A204.1 (cell line): Measurements from ENCODE around the gene HAND1.
"Not testable (repeated sequence)": the region's sequence is repeated elsewhere in the genome, so short reads cannot be mapped to it uniquely, and the experiment has no call there.

Experiments
- FAIRE-seq: peaks from 2 replicates; lab custom pipeline; 2012; peaks lifted over from hg19 to GRCh38; lab: Jason Lieb, UNC

HAND1 gene

DNA sequence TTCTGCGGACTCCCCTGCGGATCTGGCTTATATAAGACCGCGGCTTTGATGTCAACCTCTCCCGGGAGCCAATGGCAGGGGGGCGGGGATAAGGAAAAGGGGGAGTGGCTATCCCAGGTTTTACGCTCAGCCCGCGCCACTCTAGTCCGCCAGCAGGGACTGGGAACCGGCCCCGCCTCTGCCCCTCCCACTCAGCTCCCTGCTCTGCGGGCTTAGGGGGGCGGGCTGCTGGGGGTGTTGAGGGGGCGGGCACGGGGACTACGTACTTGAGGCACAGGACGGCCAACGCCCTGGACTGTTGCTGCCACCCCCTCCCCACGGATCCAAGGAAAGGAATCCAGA lies at the start of gene HAND1:
TSS of gene HAND1 (minus strand) at position 4 of the 342 bp plus-strand sequence. CDS start 219 bp downstream, outside the sequence.
- no peak for FAIRE-seq

DNA sequence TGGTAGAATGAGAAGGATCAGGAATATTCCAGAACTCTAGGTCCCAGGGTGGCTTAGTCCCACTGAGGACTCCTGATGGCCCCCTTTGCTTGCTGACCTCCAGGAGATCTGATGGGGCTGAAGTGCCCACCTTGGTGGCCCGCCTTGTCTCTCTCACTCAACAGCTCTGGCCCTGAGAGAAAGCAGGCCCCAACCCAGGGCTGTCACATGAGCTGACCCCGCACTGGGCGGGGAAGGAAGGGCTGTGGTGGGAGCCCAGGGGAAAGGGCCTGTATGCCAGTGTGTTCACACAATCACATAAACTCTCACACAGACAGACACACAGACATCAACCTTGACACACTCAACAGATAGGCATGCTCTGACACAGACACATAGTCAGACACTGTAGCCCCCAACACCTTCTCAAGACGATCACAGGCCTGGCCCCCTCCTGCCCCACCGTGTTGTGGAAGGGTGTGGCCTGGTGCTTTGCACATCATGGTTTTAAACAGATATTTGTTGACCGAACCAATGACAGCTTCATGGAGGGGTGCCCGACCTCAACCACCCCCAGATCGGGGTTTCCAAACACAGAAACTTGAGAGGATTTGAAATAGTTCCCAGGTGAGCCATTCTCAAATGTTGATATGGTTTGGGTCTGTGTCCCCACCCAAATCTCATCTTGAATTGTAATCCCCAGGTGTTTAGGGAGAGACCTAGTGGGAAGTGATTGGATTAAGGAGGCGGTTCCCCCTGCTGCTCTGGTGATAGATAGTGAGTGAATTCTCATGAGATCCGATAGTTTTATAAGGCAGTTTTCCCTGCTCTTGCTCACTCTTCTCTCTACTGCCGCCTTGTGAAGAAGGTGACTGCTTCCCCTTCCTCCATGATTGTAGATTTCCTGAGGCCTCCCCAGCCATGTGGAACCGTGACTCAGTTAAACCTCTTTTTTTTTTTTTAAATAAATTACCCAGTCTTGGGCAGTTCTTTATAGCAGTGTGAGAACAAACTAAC lies 48.5 kb upstream of the HAND1 start:
- FAIRE-seq, result no peak

DNA sequence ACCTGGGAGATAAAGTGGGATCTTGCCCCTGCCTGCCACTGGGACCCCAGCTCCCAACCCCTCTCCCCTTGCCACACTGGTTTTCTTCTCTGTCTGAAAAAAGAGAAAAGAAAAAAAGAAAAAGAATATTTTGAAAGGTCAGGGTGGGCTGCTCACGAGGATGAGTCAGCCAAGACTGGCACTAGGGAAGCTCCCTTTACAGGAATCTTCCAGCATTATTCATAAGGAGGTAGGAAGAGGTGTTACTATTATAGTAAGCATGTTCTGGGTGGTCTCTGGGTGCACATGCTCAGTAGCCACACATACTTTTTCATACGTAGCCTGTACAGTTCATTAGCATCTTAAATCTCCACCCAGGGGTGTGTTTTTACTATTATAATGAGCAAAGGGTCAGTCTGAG lies 46.8 kb upstream of the HAND1 start:
- no peak for FAIRE-seq

DNA sequence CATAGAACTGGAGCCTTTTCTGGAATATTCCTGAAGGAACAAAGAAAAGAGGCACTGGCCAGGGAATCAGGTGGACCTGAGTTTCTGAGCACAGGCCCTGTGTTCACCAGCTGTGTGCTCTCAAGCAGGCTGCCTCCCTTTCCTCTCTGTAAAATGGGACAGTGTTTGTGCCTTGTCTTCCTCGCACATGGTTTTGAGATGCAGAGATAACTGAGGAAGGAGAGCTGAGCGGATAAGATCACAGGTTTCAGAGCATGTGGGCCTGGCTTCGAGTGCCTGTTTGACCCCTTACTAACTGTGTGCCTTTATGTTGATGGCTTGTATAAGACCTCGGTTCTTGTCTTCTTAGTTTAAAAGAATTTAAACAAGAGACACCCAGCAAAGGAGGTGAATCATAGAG lies 46.2 kb upstream of the HAND1 start:
- no peak for FAIRE-seq

DNA sequence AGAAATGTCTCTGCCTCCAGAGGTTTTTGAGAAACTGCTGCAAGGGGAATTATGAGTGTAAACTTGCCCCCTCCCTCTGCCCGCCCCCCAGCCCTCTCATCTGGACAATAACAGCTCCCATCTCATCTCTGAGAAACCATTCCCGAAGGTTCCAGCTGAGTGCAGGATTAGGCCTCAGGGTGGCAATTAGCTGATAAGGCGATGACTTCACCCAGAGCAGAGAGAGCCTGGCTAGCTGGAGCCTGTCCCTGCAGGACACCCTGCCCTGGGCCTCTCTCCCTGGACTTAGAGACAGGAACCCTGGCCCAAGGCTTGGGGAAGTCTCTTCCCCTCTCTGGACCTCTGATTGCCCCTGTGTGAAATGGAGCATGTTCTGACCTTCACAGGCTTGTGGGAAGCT lies 45.7 kb upstream of the HAND1 start:
- no peak for FAIRE-seq

DNA sequence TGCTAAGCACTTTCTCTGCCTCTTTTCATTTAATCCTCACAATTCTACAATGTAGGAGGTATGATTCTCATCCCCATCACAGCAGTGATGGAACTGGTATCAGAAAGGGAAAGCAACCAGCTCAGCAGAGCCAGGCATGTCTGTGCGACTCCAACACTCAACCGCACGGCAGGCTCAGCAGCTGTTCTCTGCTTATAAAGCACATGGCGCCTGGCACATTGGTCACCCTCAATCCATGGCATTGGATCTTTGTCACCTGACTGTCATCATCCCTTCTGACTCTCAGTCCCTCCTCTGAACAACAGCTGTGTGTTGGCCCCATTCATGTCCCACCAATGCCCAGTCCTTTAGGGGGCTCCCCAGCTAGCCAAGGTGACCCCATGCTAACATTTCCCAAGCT lies 45.1 kb upstream of the HAND1 start:
- FAIRE-seq, result no peak

DNA sequence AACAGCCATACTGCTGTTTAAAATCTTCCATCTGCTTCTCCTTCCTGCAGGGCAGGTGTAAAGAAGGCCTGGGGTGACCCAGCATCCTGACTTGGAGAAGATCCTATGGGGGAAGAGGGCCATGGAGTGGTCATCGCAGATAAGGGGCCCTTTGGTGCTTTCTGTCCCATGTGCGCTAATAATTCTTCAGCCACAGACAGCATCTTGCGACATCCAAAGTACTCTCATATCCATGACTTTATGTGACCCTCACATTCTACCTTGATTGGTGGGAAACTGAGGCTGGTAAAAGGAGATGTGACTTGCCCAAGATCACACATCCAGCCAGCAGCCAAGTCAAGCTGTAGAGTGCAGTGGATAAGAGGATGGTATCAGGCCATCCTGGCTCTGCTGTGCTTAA lies 44.3 kb upstream of the HAND1 start:
- FAIRE-seq, result no peak

DNA sequence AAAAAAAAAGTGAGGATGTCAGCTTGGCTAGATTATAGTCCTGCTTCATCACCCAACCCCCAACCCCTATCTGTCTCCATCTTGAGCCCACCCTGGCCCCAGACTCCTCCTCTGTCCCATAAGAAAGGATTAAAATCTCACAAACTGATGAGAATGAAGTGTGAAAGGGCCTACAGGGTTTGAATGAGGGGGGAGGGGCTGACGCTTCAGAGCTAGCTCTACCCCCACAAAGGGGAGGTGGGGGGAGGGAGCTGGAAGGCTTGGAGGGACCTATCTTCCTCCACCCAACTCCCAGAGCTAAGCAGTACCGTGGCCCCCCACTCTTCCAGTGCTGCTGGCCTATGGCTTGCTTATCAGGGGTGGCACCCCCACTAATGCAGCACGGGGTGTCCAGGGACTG lies 43.7 kb upstream of the HAND1 start:
- no peak for FAIRE-seq

DNA sequence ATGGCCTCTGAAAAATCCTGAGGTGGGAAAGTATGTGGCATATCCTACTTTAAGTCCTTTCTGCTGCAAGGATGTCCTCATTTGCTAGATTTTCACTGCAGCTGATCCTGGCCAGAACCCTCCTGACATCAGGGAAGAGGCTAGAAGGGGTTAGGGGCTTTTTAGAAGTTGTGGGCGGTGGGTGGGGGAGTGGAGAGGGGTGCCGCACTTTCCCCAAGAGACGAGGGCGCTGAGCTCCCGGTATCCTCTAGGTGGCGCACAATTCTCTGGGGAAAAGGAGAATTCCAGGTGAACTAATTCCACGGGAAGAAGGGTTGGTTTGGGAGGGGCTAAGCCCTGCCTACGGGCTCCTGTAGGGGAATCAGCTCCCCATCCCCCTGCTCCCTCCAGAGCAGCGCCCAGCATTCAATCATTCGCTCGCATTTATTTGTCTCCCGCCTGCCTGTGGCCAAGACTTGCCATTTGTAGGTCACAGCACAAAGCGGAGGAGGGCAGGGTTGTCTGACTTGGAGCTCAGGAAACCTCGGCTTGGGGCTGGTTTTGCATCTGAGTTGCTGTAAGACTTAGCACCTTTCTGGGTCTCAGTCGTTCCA lies 42.9 kb upstream of the HAND1 start:
- no peak for FAIRE-seq

DNA sequence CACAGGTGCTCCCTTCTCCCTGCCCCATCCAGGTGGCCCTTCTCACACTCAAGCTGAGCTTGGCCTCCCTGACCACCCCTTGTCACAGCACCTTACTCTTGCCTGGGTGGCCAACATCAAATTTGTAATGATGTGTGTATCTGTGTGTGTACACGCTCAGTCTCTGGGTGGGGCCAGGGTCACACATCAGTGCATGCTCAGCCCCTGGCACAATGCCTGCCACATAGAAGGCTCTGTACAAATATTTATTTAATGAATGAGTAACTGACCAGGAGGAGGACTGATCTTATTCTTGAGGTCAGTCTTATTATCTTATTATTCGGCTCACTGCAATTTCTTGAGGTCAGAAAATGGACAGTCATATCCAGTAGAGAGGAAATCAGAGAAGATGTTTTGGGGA lies 41.3 kb upstream of the HAND1 start:
- no peak for FAIRE-seq

DNA sequence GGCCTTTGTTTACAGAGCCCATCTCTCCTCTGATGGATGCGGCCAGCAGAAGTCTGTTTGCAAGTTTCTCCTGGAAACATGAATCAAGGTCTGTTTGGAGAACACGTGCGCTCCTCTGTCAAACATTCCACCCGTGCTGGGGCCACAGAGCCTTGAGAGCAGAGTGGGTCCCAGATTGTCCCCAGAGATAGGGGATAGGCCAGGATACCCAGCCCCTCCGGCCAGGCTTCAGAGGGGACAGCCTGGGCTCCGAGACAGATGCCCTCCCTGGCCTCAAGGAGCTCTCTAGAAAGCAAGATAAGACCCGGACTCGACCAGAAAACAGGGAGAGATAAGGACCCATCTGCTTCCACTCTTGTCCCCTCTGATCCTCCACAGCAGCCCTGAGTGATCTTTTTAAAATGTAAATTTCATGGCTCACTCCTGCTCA lies 40.4 kb upstream of the HAND1 start:
- FAIRE-seq, result no peak

DNA sequence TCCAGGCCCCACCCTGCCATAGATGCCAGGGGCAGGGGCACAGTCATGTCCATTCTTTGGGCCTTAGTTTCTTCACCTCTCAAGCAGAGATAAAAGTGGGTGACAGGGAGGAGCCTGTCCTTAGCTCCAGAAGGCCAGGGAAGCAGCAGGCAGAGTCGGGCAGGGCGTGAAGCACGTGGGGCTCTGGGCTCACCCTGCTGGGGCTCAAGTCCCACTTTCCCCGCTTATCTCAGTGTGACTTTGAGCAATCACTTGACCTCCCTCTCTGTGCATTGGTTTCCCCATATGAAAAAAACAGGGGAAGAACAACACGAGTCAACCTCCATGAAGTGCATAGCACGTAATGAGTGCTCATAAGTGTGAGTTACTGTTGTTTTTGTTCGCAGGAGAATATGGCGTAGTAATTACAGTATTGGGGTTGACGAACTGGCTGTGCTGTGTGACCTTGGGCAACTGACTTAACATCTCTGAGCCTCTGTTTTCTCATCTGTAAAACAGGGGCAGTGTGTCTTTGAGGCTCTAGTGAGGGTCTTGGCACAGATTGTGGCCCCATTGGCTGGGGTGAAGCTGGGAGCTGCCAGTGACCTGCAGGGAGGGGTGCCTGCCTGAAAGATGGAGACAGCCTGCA lies 39.9 kb upstream of the HAND1 start:
- FAIRE-seq, result no peak

DNA sequence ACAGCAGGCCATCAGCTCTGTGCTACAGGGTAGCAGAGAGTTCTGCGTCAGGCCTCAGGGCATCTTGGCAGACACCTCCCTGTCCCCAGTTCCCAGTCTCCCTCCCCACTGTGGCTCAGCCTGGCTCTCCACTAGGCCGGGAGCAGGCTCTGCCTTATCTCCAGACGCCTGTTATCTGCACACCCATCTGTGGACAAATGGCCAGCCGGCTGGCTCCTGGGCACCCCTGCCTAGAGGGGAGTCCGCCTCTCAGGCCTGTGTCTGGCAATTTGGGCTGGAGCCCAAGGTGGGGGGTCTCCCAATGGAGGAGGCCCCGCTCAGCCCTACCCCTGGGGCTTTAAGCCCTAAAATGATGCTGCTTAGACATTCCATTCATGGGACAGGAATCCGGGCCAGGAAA lies 39.2 kb upstream of the HAND1 start:
- no peak for FAIRE-seq

DNA sequence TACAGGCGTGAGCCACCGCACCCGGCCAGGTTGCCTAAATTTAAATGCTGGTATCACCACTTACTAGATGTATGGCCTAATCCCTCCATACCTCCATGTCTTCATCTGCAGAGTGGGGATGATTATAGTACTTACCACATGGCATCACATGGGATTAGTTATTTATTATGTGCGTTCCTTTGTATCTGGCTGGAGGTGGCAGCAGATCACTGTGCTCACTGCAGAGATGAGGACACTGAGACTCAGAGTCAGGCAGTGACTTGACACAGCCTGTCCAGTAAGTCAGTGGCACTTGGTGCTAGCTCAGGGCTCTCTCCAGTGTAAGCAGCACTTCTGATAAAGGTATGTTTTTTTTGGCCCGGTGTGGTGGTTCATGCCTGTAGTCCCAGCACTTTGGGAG lies 38.4 kb upstream of the HAND1 start:
- no peak for FAIRE-seq

DNA sequence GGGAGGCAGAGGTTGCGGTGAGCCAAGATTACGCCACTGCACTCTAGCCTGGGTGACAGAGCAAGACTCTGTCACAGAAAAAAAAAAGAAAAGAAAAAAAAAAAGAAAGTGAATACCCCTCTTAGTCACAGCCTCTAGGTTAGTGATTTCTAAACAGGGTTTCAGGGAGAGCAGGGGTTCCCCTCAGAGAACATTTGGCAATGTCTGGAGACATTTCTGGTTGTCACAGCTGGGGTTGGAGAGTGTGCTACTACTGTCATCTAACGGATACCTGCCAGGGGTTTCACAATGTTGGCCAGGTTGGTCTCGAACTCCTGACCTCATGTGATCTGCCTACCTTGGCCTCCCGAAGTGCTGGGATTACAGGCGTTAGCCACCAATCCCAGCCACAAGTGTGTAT lies 37.5 kb upstream of the HAND1 start:
- FAIRE-seq, result not testable (repeated sequence)

DNA sequence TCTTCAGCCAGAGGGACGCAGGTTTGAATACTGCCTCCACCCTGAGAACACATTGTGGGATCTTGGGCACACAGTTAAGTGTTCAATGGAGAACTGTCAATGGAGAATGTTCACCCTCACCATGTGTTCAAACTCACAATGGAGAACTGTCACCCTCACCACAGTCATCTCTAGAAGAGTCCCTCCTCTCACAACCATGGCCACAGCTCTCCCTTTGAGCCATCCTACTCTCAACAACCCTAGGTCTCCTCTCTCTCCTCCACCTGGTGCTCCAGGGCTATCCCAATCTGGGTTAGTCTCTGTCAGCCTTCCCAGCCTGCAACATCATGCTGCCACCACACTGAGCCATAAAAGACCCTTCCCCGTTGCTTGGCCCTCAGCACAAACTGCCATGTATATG lies 36.3 kb upstream of the HAND1 start:
- no peak for FAIRE-seq

DNA sequence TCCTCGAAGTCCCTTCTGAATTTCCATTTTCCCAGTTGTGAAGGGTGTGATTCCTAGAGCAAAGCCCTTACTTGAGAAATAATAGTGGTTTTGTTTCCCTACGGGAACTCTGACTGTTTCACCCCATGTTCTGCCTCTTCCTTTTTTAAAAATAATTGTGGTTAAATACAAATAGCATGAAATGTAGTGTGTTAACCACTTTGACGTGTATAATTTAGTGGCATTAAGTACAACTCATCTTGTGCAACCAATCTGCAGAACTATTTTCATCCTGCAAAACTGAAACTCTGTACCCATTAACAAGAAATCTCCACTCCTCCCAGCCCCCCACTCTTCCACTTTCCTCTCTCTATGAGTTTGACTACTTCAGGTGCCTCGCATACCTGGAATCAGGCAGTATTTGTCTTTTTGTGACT lies 35.6 kb upstream of the HAND1 start:
- no peak for FAIRE-seq

DNA sequence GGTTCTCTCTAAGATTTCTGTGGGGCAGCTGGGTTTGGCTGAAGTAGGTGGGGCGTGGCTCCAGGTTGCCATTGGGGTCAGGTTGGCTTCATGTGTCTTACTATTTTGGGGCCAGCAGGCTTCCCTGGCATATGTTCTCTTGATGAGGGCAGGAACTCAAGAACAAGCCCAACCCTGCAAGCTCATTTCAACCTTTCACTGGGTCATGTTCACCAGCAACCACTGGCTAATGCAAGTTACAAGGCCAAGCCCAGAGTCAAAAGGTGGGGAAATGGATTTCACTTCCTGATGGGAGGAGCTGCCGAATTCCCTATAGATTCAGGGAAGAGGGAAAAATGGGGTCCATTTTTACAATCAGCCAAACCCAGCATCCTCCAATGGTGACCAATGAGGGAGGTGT lies 34.0 kb upstream of the HAND1 start:
- FAIRE-seq, result no peak

DNA sequence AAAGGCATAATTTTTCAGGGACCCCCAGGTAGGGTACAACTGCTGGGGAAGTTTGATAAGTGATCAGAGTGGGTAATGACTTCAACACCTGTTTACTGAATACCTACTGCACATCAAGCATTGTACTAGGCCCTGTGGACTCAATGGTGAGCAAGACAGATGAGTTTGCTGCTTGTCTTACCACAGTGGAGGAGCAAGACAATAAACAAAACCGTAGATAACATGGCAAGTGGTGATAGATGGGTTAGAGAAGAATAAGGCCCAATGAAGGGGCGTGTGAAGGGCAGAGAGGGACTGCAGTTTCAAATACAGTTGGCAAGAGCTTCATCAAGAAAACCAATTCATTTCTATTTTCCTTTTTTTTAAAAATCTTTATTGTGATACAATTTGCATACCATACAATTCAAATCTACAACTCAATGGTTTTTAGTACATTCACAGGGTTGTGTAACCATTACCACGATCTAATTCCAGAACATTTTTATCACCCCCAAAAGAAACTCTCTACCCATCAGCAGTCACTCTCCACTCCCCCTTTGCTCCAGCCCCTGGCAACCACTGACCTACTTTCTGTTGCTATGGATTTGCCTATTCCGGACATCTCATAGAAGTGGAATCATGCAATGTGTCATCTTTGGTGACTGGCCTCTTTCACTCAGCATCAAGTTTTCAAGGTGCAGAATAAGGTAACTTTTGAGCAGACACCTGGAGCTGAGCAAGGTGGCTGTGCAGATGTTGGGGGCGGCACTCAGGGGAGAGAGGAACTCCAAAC lies 31.9 kb upstream of the HAND1 start:
- FAIRE-seq, result no peak

DNA sequence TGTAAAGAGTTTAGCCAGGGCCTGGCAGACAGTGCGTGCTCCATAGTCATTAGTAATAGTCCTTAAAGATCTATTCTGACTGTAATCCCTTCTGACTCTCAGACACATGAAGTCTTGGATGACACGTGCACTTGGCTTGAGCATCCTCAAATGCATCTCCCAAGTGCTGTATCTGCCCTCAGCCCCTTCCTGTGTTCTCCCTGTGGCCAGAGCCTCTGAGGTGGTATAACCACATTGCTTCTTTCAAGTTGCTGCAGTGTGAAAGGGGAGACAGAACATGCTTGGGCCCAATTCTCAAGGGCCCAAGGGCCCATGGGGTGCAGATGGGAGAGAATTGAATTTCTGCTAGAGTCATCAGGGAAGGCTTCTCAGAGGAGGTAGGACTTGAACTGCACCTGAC lies 30.1 kb upstream of the HAND1 start:
- FAIRE-seq, result no peak

DNA sequence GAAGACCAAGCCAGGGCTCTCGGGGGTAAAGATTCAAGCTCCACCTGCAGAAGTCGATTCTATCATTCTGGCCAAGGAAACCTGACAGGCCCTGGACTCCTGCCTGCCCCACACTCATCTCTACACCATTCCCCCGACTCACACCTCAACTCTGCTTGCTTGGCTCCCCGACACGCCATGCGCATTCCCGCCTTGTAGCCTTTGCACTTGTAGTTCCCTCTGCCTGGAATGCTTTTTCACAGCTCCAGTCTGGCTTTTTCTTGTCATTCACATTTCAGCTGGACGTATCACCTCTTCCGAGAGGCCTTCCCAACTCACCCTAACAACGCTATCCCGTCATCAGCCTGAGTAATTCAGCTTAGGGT lies 28.7 kb upstream of the HAND1 start:
- no peak for FAIRE-seq

DNA sequence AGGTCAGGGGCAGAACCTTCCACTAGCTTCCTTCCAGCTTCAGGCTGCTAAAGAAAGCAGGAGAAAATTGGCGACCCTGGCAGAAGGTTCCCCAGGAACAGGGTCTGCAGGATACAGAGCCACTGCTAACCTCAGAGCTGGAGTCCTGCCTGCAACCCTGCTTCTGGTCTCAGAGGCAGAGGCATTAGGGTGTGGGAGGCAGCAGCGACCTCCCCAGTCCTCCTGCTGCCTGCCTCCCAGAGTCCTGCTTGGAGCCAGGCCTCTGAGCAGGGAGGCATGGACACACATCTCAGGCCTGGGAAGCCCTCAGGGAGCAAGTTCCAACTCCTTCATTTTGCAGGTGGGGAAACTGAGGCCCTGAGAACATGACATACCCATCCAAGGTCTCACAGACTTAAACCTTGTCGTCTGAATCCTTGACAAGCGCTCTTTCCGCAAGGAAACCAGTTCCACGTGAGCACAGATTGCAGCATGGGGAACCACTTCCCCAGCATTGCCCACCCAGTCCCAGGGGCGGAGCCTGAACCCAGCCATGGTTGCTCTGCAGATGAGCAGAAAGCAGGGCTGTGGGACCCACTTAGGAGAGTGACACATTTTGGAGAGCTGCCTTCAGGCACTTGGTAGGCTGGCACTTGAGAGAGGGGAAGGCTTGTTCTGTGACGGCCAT lies 28.2 kb upstream of the HAND1 start:
- FAIRE-seq, result no peak
